HG02759 (cell line): ENCODE results near the gene DNAJC11.
"Not testable (repeated sequence)": the region's sequence is repeated elsewhere in the genome, so short reads cannot be mapped to it uniquely, and the experiment has no call there.

Experiments
- ATAC-seq: cut with Tn5 transposase; IDR thresholded peaks from one replicate; pipeline ENCODE4 v1.9.1; 2021; ENCODE audit warnings: mild to moderate bottlenecking, moderate library complexity; ENCODE audit not compliant: unreplicated experiment

Gene DNAJC11

GRCh38 chr1:6602669-6603237 lies 98.9 kb downstream of the DNAJC11 start, which contains the start of gene KLHL21:
Gene KLHL21, minus strand, starts transcription at chr1:6602869. Its CDS starts 52 bp downstream, at chr1:6602817.
- peak; percentile 66 for ATAC-seq

GRCh38 chr1:6601923-6602668 lies 99.5 kb downstream of the DNAJC11 start:
- peak; percentile 5 for ATAC-seq

GRCh38 chr1:6601049-6601922 lies 100.3 kb downstream of the DNAJC11 start:
- peak; percentile 37 for ATAC-seq

GRCh38 chr1:6600410-6601048 lies 101.1 kb downstream of the DNAJC11 start:
- ATAC-seq: no peak

- ATAC-seq: not testable (repeated sequence)
Observed at GRCh38 chr1:6599991-6600390, 101.6 kb downstream of the DNAJC11 start.

- no peak for ATAC-seq
Observed at GRCh38 chr1:6599141-6599975, 102.3 kb downstream of the DNAJC11 start.

GRCh38 chr1:6597777-6598131 lies 103.9 kb downstream of the DNAJC11 start:
- ATAC-seq: no peak

GRCh38 chr1:6596886-6597776 lies 104.5 kb downstream of the DNAJC11 start:
- ATAC-seq: no peak

GRCh38 chr1:6596351-6596750 lies 105.3 kb downstream of the DNAJC11 start:
- ATAC-seq: no peak

- no peak for ATAC-seq
Observed at GRCh38 chr1:6594977-6595740, 106.5 kb downstream of the DNAJC11 start.

GRCh38 chr1:6593810-6594209 lies 107.8 kb downstream of the DNAJC11 start:
- ATAC-seq: no peak

GRCh38 chr1:6592865-6593593 lies 108.6 kb downstream of the DNAJC11 start:
- ATAC-seq: no peak

GRCh38 chr1:6592441-6592840 lies 109.2 kb downstream of the DNAJC11 start:
- no peak for ATAC-seq

GRCh38 chr1:6591644-6592043 lies 110.0 kb downstream of the DNAJC11 start:
- ATAC-seq: no peak

GRCh38 chr1:6591222-6591621 lies 110.4 kb downstream of the DNAJC11 start:
- ATAC-seq: no peak

GRCh38 chr1:6590046-6590445 lies 111.6 kb downstream of the DNAJC11 start:
- no peak for ATAC-seq

GRCh38 chr1:6588893-6589520 lies 112.6 kb downstream of the DNAJC11 start:
- no peak for ATAC-seq
